HEK293 (cell line): ENCODE results near the gene TRIM26.
"Not testable (repeated sequence)": the region's sequence is repeated elsewhere in the genome, so short reads cannot be mapped to it uniquely, and the experiment has no call there.

Experiments used
- CTCF ChIA-PET: fragments of 350-600 bp; formaldehyde crosslinking; extraction: SDS; loops from one replicate; lab custom pipeline; 2021; ENCODE audit warnings: antibody characterized with exemption; lab: Yijun Ruan, JAX
- POLR2A ChIA-PET: fragments of 300-600 bp; formaldehyde crosslinking; extraction: SDS; loops from one replicate; lab custom pipeline; 2020; ENCODE audit warnings: antibody characterized with exemption, inconsistent platforms; lab: Yijun Ruan, JAX
- H3K27ac ChIP-seq: fragments of 200-500 bp; sonication (Bioruptor generic); 2 replicates; pipeline ENCODE4 v1.5.1; 2014; ENCODE audit warnings: low read depth, low read length, control low read depth, inconsistent platforms; ENCODE audit errors: extremely low read depth
- H3K36me3 ChIP-seq, 2 experiments: fragments of 200-500 bp in 1 of 2; sonication (Bioruptor generic) in 1 of 2; 1 replicate in 1 of 2; 2 replicates in 1 of 2; pipeline ENCODE4 v1.5.1; 2014 to 2017; ENCODE audit warnings: inconsistent platforms in 2 of 2, low read length in 2 of 2; ENCODE audit not compliant: control insufficient read depth in 2 of 2, insufficient read depth in 1 of 2
- H3K4me1 ChIP-seq: fragments of 200-500 bp; sonication (Bioruptor generic); 2 replicates; pipeline ENCODE4 v1.5.1; 2014; ENCODE audit warnings: mild to moderate bottlenecking, low read length, inconsistent platforms; ENCODE audit not compliant: control insufficient read depth, insufficient read depth
- H3K4me3 ChIP-seq: 2 replicates; pipeline ENCODE4 v1.5.1; 2011; ENCODE audit warnings: low read depth, mild to moderate bottlenecking, control low read depth, low read length, moderate library complexity
- H3K9me3 ChIP-seq: fragments of 200-500 bp; sonication (Bioruptor generic); 2 replicates; pipeline ENCODE4 v1.5.1; 2014; ENCODE audit warnings: low read depth, low read length, inconsistent platforms; ENCODE audit not compliant: control insufficient read depth, insufficient read depth
- PRDM1 ChIP-seq: fragments of 450-650 bp; formaldehyde crosslinking; IDR thresholded peaks from 2 replicates; pipeline ENCODE4; 2016; ENCODE audit warnings: missing biosample characterization, missing genetic modification characterization
- PRDM2 ChIP-seq: fragments of 450-650 bp; formaldehyde crosslinking; IDR thresholded peaks from 2 replicates; pipeline ENCODE4 v1.5.1; 2016; ENCODE audit warnings: missing biosample characterization, missing genetic modification characterization, borderline replicate concordance
- ZFHX2 ChIP-seq: fragments of 450-650 bp; formaldehyde crosslinking; conservative IDR thresholded peaks from 2 replicates; pipeline ENCODE4 v1.5.1; 2016; ENCODE audit warnings: missing biosample characterization, missing genetic modification characterization
- ZIC2 ChIP-seq: fragments of 450-650 bp; formaldehyde crosslinking; IDR thresholded peaks from 2 replicates; pipeline ENCODE4 v1.5.1; 2016; ENCODE audit warnings: missing biosample characterization, missing genetic modification characterization
- ZNF138 ChIP-seq: fragments of 450-650 bp; formaldehyde crosslinking; IDR thresholded peaks from 2 replicates; pipeline ENCODE4 v1.5.1; 2016; ENCODE audit warnings: missing biosample characterization, missing genetic modification characterization, borderline replicate concordance
- ZNF18 ChIP-seq: fragments of 450-650 bp; formaldehyde crosslinking; IDR thresholded peaks from 2 replicates; pipeline ENCODE4 v1.5.1; 2016; ENCODE audit warnings: missing biosample characterization, missing genetic modification characterization
- ZNF335 ChIP-seq: fragments of 450-650 bp; formaldehyde crosslinking; conservative IDR thresholded peaks from 2 replicates; pipeline ENCODE4 v1.5.1; 2016; ENCODE audit warnings: missing biosample characterization, missing genetic modification characterization
- ZNF341 ChIP-seq: fragments of 450-650 bp; formaldehyde crosslinking; IDR thresholded peaks from 2 replicates; pipeline ENCODE4; 2016; ENCODE audit warnings: low read depth, missing biosample characterization, missing genetic modification characterization
- ZNF544 ChIP-seq: fragments of 450-650 bp; formaldehyde crosslinking; IDR thresholded peaks from 2 replicates; pipeline ENCODE4 v1.5.0; 2017; ENCODE audit warnings: missing biosample characterization, missing genetic modification characterization
- ZNF645 ChIP-seq: fragments of 450-650 bp; formaldehyde crosslinking; IDR thresholded peaks from 2 replicates; pipeline ENCODE4; 2016; ENCODE audit warnings: missing biosample characterization, missing genetic modification characterization
- ZNF692 ChIP-seq: fragments of 450-650 bp; formaldehyde crosslinking; IDR thresholded peaks from 2 replicates; pipeline ENCODE4 v1.5.1; 2016; ENCODE audit warnings: missing biosample characterization, missing genetic modification characterization
- ZNF747 ChIP-seq: fragments of 450-650 bp; formaldehyde crosslinking; IDR thresholded peaks from 2 replicates; pipeline ENCODE4 v1.5.1; 2016; ENCODE audit warnings: missing biosample characterization, missing genetic modification characterization

The TRIM26 gene

GRCh38 chr6:30227763-30228487, 14.7 kb upstream of the TRIM26 start:
- no peaks in the 10 kb centered on the region for H3K36me3 ChIP-seq
- no peaks in the 10 kb centered on the region for H3K9me3 ChIP-seq
- ChIA-PET CTCF (interaction anchor here (0.7 to 2.8 kb wide), 6 partner anchors 9 to 391 kb away, joined by 3 to 39 read pairs (median 5); no protein-coding TSS in a partner anchor), POLR2A (interaction anchor here (0.6 kb wide), 1 partner anchor 52 kb away, joined by 5 read pairs; no protein-coding TSS in a partner anchor)
- TF ChIP-seq ZIC2 = no peak
- TF ChIP-seq ZNF692 (tag by site-specific recombination) = no peak
- H3K4me1 ChIP-seq = peaks cover 7% of the 10 kb centered on the region
- H3K4me3 ChIP-seq = no peak overlapping the region
- H3K27ac ChIP-seq = no peak overlapping the region

GRCh38 chr6:30227242-30227722, 14.1 kb upstream of the TRIM26 start:
- no peak overlapping the region for H3K4me3 ChIP-seq
- CTCF ChIA-PET = interaction anchor here (0.7 to 2.8 kb wide), 5 partner anchors 8 to 391 kb away, joined by 3 to 39 read pairs (median 7); no protein-coding TSS in a partner anchor
- POLR2A ChIA-PET = no interaction called here
- no peak overlapping the region for H3K27ac ChIP-seq
- TF ChIP-seq ZFHX2 (tag by site-specific recombination) (no peak), ZNF335 (tag by site-specific recombination) (no peak), ZNF341 (tag by site-specific recombination) (no peak)
- peaks cover 7% of the 10 kb centered on the region for H3K4me1 ChIP-seq
- no peaks in the 10 kb centered on the region for H3K36me3 ChIP-seq
- H3K9me3 ChIP-seq = no peaks in the 10 kb centered on the region

- ChIA-PET POLR2A (interaction anchor here (1.4 kb wide), 1 partner anchor 10 kb away, joined by 3 read pairs; the partner anchor contains the start of gene TRIM26), CTCF (interaction anchor here (0.7 to 1.2 kb wide), 3 partner anchors 177 to 230 kb away, joined by 3 to 6 read pairs (median 5); no protein-coding TSS in a partner anchor)
- no peaks in the 10 kb centered on the region for H3K4me1 ChIP-seq
- H3K36me3 ChIP-seq = no peaks in the 10 kb centered on the region
- no peak overlapping the region for H3K4me3 ChIP-seq
- TF ChIP-seq ZNF544 (tag by site-specific recombination) (no peak), ZNF645 (no peak), ZNF18 (tag by site-specific recombination) (no peak), PRDM1 (no peak), PRDM2 (tag by site-specific recombination) (no peak), ZNF747 (tag by site-specific recombination) (no peak), ZNF138 (tag by site-specific recombination) (no peak)
- H3K9me3 ChIP-seq = no peaks in the 10 kb centered on the region
- no peak overlapping the region for H3K27ac ChIP-seq
These were observed 10.1 kb upstream of the TRIM26 start for GRCh38 chr6:30223339-30223738.

GRCh38 chr6:30221956-30222355, 8.8 kb upstream of the TRIM26 start:
- H3K9me3 ChIP-seq, H3K27ac ChIP-seq, H3K4me1 ChIP-seq, H3K36me3 ChIP-seq, H3K4me3 ChIP-seq, POLR2A ChIA-PET: not testable (repeated sequence)
- CTCF ChIA-PET = interaction anchor here (0.7 to 1.2 kb wide), 3 partner anchors 120 to 232 kb away, joined by 3 to 5 read pairs (median 5); no protein-coding TSS in a partner anchor

GRCh38 chr6:30221395-30221794, 8.2 kb upstream of the TRIM26 start:
- H3K36me3 ChIP-seq, H3K4me3 ChIP-seq, H3K9me3 ChIP-seq, H3K27ac ChIP-seq, H3K4me1 ChIP-seq: not testable (repeated sequence)
- CTCF ChIA-PET = interaction anchor here (0.7 to 3.2 kb wide), 3 partner anchors 10 to 176 kb away, joined by 3 to 16 read pairs (median 9); no protein-coding TSS in a partner anchor
- POLR2A ChIA-PET = interaction anchor here (1.0 kb wide), 1 partner anchor 9 kb away, joined by 4 read pairs; the partner anchor contains the start of gene TRIM26
